H1 (cell line): ENCODE data around the gene SLC35G6. TPM values are rescaled to one million over a fixed set of nuclear protein-coding genes. Genes with fewer than 3 reads are reported as not detected.

Experiments
- CBX8 ChIP-seq: fragments of 300-800, 300-1000 bp; sonication (generic); IDR thresholded peaks from 2 replicates; pipeline ENCODE4 v1.7.1; 2016; ENCODE audit warnings: low read depth, low read length, borderline replicate concordance
- FOSL1 ChIP-seq: IDR thresholded peaks from 2 replicates; pipeline ENCODE4 v1.6.1; 2011; ENCODE audit warnings: mild to moderate bottlenecking, low read depth, low read length, moderate library complexity; ENCODE audit not compliant: insufficient read depth
- HDAC6 ChIP-seq: IDR thresholded peaks from one replicate; pipeline ENCODE4 v1.7.1; 2012; ENCODE audit warnings: low read depth, mild to moderate bottlenecking, inconsistent platforms, low read length, moderate library complexity
- JUND ChIP-seq: IDR thresholded peaks from 2 replicates; pipeline ENCODE4 v1.6.1; 2011; ENCODE audit warnings: mild to moderate bottlenecking, improper control_type of control experiment, low read length
- KDM1A ChIP-seq: fragments of 200-600, 300-600 bp; sonication (generic); IDR thresholded peaks from 2 replicates; pipeline ENCODE4 v1.7.1; 2016; ENCODE audit warnings: mild to moderate bottlenecking, low read length, borderline replicate concordance
- RBBP5 ChIP-seq: IDR thresholded peaks from 2 replicates; pipeline ENCODE4 v1.7.1; 2012; ENCODE audit warnings: low read depth, mild to moderate bottlenecking, inconsistent platforms, low read length, moderate library complexity, borderline replicate concordance
- SIN3A ChIP-seq, 2 experiments: IDR thresholded peaks in 1 of 2; conservative IDR thresholded peaks in 1 of 2; 2 replicates each; pipeline ENCODE4 v1.6.1; 2011 to 2012; ENCODE audit warnings: low read length in 2 of 2, improper control_type of control experiment in 1 of 2, low read depth in 1 of 2, mild to moderate bottlenecking in 1 of 2
- SP1 ChIP-seq: IDR thresholded peaks from 2 replicates; pipeline ENCODE4 v1.6.1; 2011; ENCODE audit warnings: low read depth, low read length
- SP4 ChIP-seq: IDR thresholded peaks from 2 replicates; pipeline ENCODE4 v1.6.1; 2012; ENCODE audit warnings: low read length, inconsistent platforms
- TAF1 ChIP-seq: IDR thresholded peaks from 2 replicates; pipeline ENCODE4 v1.6.1; 2011; ENCODE audit warnings: mild to moderate bottlenecking, low read depth, low read length
- polyA plus RNA-seq, 7 experiments: library from polyadenylated mRNA; depleted of rRNA in 3 of 7; stranded (reverse) in 5 of 7; unstranded in 2 of 7; fragments of >200 nt in 5 of 7; fragments of 200-250 nt in 2 of 7; gene quantifications; 1 replicate in 5 of 7; 2 replicates in 1 of 7; 4 replicates in 1 of 7; pipeline versions ENCODE4 v1.2.1 to v1.2.3, GENCODE V29; 2011 to 2013; ENCODE audit warnings: missing spikeins in 2 of 7, mixed read lengths in 2 of 7
- total RNA-seq: library from RNA; stranded (reverse); fragmentation: NEBNext Ultra II Directional; extraction: Animal tissue kit (Norgen Biotek cat#: 25700); gene quantifications from 2 replicates; pipeline ENCODE4 v1.2.1, GENCODE V29; 2021
- TF ChIP-seq, protein P1 (sequence below): IDR thresholded peaks from 2 replicates; pipeline ENCODE4 v1.6.1; 2011; ENCODE audit warnings: low read length, improper control_type of control experiment
- TF ChIP-seq, protein P2 (sequence below): IDR thresholded peaks from 2 replicates; pipeline ENCODE4 v1.6.1; 2012; ENCODE audit warnings: inconsistent platforms

SLC35G6 gene
- total and polyA plus RNA-seq, 2 of the 8 experiments (the other 6 are each of a cell fraction or from before 2014, with no cell fraction given): 0.05 TPM; not detected in 1

DNA sequence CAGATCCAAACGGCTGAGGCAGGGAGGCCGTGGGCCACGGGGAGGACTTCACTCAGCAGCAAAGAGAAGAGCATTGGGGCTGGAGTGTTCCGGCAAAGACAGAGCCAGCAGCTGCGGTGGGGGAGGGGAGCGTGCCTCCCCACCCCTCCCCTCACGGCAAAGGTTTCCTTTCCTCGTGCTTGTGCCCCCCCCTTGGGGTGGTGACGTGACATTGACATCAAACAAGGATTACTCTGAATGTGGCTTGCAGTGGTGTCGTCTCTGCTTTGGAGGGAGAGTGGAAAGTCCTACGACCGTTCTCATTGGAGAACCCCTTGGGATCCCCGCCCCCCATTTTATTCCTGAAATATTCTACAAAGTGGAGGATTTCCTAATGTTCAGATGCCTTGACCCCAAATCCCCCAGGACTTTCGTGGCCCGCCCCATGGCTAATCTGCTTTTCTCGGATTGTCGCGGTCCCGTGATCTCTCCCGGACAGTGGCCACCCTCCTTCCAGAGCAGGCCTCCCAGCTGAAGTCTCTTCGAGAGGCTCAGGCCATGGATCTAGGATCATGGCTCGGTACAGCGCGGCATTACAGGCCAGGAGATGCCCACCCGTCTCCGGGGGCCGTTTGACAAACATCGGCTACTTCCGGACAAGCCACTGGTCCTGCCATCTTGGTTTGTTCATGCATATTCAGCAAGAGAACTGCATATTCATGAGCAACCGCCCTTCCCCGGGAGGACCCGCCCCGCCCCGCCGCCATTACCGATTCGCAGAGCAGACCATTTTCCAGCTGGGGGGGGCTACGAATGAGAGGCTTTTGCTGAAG is 2.2 kb downstream of the SLC35G6 start (continued):
- TF ChIP-seq, protein P1, sequence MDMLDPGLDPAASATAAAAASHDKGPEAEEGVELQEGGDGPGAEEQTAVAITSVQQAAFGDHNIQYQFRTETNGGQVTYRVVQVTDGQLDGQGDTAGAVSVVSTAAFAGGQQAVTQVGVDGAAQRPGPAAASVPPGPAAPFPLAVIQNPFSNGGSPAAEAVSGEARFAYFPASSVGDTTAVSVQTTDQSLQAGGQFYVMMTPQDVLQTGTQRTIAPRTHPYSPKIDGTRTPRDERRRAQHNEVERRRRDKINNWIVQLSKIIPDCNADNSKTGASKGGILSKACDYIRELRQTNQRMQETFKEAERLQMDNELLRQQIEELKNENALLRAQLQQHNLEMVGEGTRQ: no peak
- no peak for TF ChIP-seq SP1
- TF ChIP-seq HDAC6: no peak
- TF ChIP-seq, protein P2, sequence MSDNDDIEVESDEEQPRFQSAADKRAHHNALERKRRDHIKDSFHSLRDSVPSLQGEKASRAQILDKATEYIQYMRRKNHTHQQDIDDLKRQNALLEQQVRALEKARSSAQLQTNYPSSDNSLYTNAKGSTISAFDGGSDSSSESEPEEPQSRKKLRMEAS: peak; percentile 56
- TF ChIP-seq SP4: peak; percentile 57; the same call in 1 of the 2 replicates
- no peak for TF ChIP-seq KDM1A
- no peak for TF ChIP-seq RBBP5
- no peak for TF ChIP-seq FOSL1
- TF ChIP-seq SIN3A (conservative IDR thresholded peaks at IDR 0.05 in 1 of 2, IDR thresholded peaks at IDR 0.05 in 1 of 2; ENCODE audit: low read depth in 1 of 2, low read length in 2 of 2): 0 out of 4 replicates have a peak, but pooled peaks of 1 of the 2 experiments have one; percentile 54
- TF ChIP-seq TAF1: no peak
- TF ChIP-seq CBX8: no peak
- no peak for TF ChIP-seq JUND
